Measurements from ENCODE around the gene MXRA5.
"Not testable (repeated sequence)": the region's sequence is repeated elsewhere in the genome, so short reads cannot be mapped to it uniquely, and the experiment has no call there.

MXRA5 gene

GRCh38 chrX:3295731-3296130 lies 50.7 kb downstream of the MXRA5 start:
- DNase-seq (ENCODE audit: insufficient read length, low spot score) = no peak
- TF ChIP-seq POLR2A (IDR thresholded peaks at IDR 0.05; ENCODE audit: low read depth, low read length) (no peak), TAF1 (IDR thresholded peaks at IDR 0.05; ENCODE audit: low read depth, low read length) (no peak), PAX5 (IDR thresholded peaks at IDR 0.05; ENCODE audit: insufficient read depth, low read length, severe bottlenecking) (no peak), POLR2AphosphoS5 (IDR thresholded peaks at IDR 0.05; ENCODE audit: low read depth, low read length) (no peak), SPI1 (IDR thresholded peaks at IDR 0.05; ENCODE audit: low read depth, low read length) (no peak), POU2F2 (IDR thresholded peaks at IDR 0.05; ENCODE audit: low read depth, low read length) (no peak)
- no peak for FAIRE-seq

- no peak for TF ChIP-seq PAX5 (IDR thresholded peaks at IDR 0.05; ENCODE audit: insufficient read depth, low read length, severe bottlenecking)
- TF ChIP-seq SPI1 (IDR thresholded peaks at IDR 0.05; ENCODE audit: low read depth, low read length) = no peak
- no peak for TF ChIP-seq POU2F2 (IDR thresholded peaks at IDR 0.05; ENCODE audit: low read depth, low read length)
- no peak for TF ChIP-seq TAF1 (IDR thresholded peaks at IDR 0.05; ENCODE audit: low read depth, low read length)
- no peak for TF ChIP-seq POLR2A (IDR thresholded peaks at IDR 0.05; ENCODE audit: low read depth, low read length)
- no peak for TF ChIP-seq POLR2AphosphoS5 (IDR thresholded peaks at IDR 0.05; ENCODE audit: low read depth, low read length)
- FAIRE-seq (no peak), DNase-seq (ENCODE audit: insufficient read length, low spot score) (no peak)
Measured at GRCh38 chrX:3293251-3293650, 53.2 kb downstream of the MXRA5 start.

- TF ChIP-seq SPI1 (IDR thresholded peaks at IDR 0.05; ENCODE audit: low read depth, low read length) (no peak), PAX5 (IDR thresholded peaks at IDR 0.05; ENCODE audit: insufficient read depth, low read length, severe bottlenecking) (no peak), POLR2AphosphoS5 (IDR thresholded peaks at IDR 0.05; ENCODE audit: low read depth, low read length) (no peak), POLR2A (IDR thresholded peaks at IDR 0.05; ENCODE audit: low read depth, low read length) (no peak), TAF1 (IDR thresholded peaks at IDR 0.05; ENCODE audit: low read depth, low read length) (no peak), POU2F2 (IDR thresholded peaks at IDR 0.05; ENCODE audit: low read depth, low read length) (no peak)
- FAIRE-seq (no peak), DNase-seq (ENCODE audit: insufficient read length, low spot score) (no peak)
Measured at GRCh38 chrX:3290561-3290960, 55.9 kb downstream of the MXRA5 start.

DNA sequence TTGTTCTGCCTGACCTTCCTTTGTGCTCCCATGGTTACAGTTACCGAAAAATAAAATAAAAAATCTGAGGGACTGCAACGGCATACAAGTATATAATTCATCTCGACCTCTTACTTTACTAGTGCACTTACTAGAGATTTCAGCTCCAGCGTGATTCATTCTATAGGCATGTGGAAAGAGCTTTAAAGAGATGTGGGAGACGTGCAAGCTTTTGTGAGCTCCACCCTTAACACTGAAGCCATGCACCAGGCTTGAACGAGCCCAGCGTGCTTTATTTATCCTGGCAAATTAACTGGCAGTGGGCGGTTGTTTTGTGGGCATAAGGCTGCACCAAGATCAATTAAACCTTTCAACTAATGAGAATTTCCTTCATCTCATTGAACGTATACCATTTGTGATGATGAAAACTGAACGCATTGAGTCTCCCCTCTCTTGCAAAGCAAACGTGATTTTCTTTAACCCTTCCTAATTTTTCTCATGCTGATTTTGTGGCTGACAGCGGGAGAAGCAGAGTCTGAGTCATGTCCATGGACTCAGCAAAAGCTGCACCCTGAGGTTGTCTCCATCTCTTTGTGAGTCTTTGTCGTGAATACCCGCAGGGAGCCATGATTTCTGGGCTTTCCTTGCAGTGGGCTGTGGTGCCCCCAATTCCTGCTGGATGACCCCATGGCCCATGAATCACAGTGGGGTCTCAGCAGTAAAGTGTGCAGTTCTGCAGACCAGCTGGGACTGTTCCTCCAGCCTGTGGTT lies 60.1 kb downstream of the MXRA5 start:
- TF ChIP-seq SPI1 (IDR thresholded peaks at IDR 0.05; ENCODE audit: low read depth, low read length) (no peak), POU2F2 (IDR thresholded peaks at IDR 0.05; ENCODE audit: low read depth, low read length) (no peak), POLR2A (IDR thresholded peaks at IDR 0.05; ENCODE audit: low read depth, low read length) (no peak), PAX5 (IDR thresholded peaks at IDR 0.05; ENCODE audit: insufficient read depth, low read length, severe bottlenecking) (no peak), TAF1 (IDR thresholded peaks at IDR 0.05; ENCODE audit: low read depth, low read length) (no peak), POLR2AphosphoS5 (IDR thresholded peaks at IDR 0.05; ENCODE audit: low read depth, low read length) (no peak)
- FAIRE-seq (no peak), DNase-seq (ENCODE audit: insufficient read length, low spot score) (no peak)

DNA sequence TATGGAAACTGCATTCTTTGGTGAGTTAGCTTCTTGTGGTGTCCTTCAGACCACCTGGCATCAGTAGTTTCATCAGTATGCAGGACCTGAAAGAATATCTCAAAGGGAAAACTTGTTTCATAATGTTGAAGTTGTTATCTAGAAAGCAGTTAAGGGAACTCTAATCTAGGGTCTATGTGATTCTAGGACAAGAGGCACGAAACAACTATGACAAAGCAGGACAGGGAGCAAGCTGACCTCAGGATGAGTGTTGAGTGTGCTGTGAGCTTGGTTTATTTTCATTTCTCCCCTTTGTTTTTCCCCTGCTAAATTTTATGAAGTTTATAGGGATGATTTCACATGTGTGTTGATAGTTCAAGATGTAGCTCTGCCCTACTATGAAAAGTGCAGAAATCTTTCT lies 65.7 kb downstream of the MXRA5 start:
- no peak for DNase-seq (ENCODE audit: insufficient read length, low spot score)
- TF ChIP-seq SPI1 (IDR thresholded peaks at IDR 0.05; ENCODE audit: low read depth, low read length) (no peak), POLR2A (IDR thresholded peaks at IDR 0.05; ENCODE audit: low read depth, low read length) (no peak), POU2F2 (IDR thresholded peaks at IDR 0.05; ENCODE audit: low read depth, low read length) (no peak), TAF1 (IDR thresholded peaks at IDR 0.05; ENCODE audit: low read depth, low read length) (no peak), PAX5 (IDR thresholded peaks at IDR 0.05; ENCODE audit: insufficient read depth, low read length, severe bottlenecking) (no peak), POLR2AphosphoS5 (IDR thresholded peaks at IDR 0.05; ENCODE audit: low read depth, low read length) (no peak)
- no peak for FAIRE-seq

GRCh38 chrX:3273668-3274067 lies 72.8 kb downstream of the MXRA5 start:
- FAIRE-seq; DNase-seq (ENCODE audit: insufficient read length, low spot score): not testable (repeated sequence)

DNA sequence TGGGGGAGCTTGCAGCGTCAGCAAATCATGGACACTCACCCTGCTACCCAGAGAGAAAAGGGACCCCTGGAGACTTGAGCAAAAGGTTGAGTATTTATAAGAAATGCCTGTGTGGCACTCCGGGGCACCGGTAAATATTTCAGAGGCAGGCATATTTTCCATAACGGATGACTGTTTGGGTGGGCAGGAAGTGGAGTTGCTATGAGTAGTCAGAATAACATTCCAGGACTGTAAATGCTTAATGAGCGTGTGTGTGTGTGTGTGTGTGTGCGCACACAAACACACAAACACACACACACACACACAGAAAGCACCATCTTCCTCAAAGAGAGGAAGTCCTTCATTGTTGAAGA lies 74.6 kb downstream of the MXRA5 start:
- no peak for TF ChIP-seq POLR2AphosphoS5 (IDR thresholded peaks at IDR 0.05; ENCODE audit: low read depth, low read length)
- TF ChIP-seq TAF1 (IDR thresholded peaks at IDR 0.05; ENCODE audit: low read depth, low read length) = no peak
- TF ChIP-seq PAX5 (IDR thresholded peaks at IDR 0.05; ENCODE audit: insufficient read depth, low read length, severe bottlenecking) = no peak
- TF ChIP-seq SPI1 (IDR thresholded peaks at IDR 0.05; ENCODE audit: low read depth, low read length) = no peak
- TF ChIP-seq POU2F2 (IDR thresholded peaks at IDR 0.05; ENCODE audit: low read depth, low read length) = no peak
- no peak for TF ChIP-seq POLR2A (IDR thresholded peaks at IDR 0.05; ENCODE audit: low read depth, low read length)
- FAIRE-seq = no peak
- no peak for DNase-seq (ENCODE audit: insufficient read length, low spot score)

DNA sequence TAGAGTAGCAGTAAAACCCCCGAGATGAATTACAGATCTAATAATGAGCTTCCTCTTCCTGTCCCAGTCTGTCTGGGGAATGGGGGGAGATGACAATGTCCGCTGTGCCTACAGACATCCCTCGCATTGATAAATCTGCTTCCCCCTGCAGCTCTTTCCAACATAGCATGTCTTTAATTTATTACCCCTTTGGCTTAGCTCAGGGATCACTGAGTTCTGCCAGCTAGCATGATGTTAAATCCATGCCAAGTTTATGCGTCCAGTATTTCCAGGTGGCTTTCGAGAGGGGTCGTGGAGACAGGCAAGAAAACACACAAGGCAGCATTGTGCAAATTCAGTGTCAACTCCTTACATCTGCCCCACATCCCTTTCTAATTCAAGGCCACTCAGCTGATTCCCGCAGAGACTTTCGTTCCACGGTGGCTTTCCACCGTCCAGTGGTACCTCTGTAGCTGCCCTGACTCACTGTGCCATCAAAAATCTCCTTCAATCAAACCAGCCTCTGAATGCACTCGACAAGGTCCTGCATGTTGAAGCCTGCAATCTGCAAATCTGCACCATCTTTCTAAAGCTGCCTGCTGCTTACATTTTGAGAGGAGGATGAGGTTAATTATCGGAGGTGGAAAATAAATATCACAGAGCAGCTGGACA lies 75.1 kb downstream of the MXRA5 start:
- no peak for TF ChIP-seq POLR2A (IDR thresholded peaks at IDR 0.05; ENCODE audit: low read depth, low read length)
- TF ChIP-seq PAX5 (IDR thresholded peaks at IDR 0.05; ENCODE audit: insufficient read depth, low read length, severe bottlenecking) = no peak
- TF ChIP-seq POU2F2 (IDR thresholded peaks at IDR 0.05; ENCODE audit: low read depth, low read length) = no peak
- no peak for TF ChIP-seq SPI1 (IDR thresholded peaks at IDR 0.05; ENCODE audit: low read depth, low read length)
- TF ChIP-seq POLR2AphosphoS5 (IDR thresholded peaks at IDR 0.05; ENCODE audit: low read depth, low read length) = no peak
- TF ChIP-seq TAF1 (IDR thresholded peaks at IDR 0.05; ENCODE audit: low read depth, low read length) = no peak
- no peak for DNase-seq (ENCODE audit: insufficient read length, low spot score)
- FAIRE-seq = no peak

DNA sequence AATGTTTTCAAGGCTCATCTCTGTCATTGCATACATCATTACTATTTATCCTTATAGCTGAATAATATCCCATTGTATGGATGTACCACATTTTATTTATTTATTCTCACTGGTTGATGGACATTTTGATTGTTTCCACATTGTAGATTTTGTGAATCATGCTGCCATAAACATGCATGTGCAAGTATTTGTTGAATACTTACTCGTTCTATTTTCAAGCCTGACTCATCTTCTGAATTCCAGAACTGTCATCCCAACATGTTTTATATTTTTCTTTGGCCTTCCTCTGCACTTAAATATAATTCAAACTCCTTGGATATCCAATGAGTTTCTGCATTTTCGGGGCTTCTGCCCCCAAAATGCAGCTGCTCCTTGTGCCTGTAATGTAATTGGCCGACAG lies 77.6 kb downstream of the MXRA5 start:
- FAIRE-seq = no peak
- TF ChIP-seq SPI1 (IDR thresholded peaks at IDR 0.05; ENCODE audit: low read depth, low read length) (no peak), PAX5 (IDR thresholded peaks at IDR 0.05; ENCODE audit: insufficient read depth, low read length, severe bottlenecking) (no peak), TAF1 (IDR thresholded peaks at IDR 0.05; ENCODE audit: low read depth, low read length) (no peak), POLR2A (IDR thresholded peaks at IDR 0.05; ENCODE audit: low read depth, low read length) (no peak), POU2F2 (IDR thresholded peaks at IDR 0.05; ENCODE audit: low read depth, low read length) (no peak), POLR2AphosphoS5 (IDR thresholded peaks at IDR 0.05; ENCODE audit: low read depth, low read length) (no peak)
- DNase-seq (ENCODE audit: insufficient read length, low spot score) = no peak
